NCI-H1694 (cell line): Measurements from ENCODE around the gene MSL2.
"Not testable (repeated sequence)": the region's sequence is repeated elsewhere in the genome, so short reads cannot be mapped to it uniquely, and the experiment has no call there.

Experiments
- DNase-seq: peaks from one replicate; lab custom pipeline; 2025; lab: John Stamatoyannopoulos, UW

The MSL2 gene

GRCh38 chr3:136141891-136142290, 54.2 kb downstream of the MSL2 start:
- DNase-seq, result no peak

GRCh38 chr3:136141291-136141785, 54.8 kb downstream of the MSL2 start:
- no peak for DNase-seq

GRCh38 chr3:136136454-136136853, 59.7 kb downstream of the MSL2 start:
- DNase-seq, result no peak

- DNase-seq, result no peak
These were observed 60.9 kb downstream of the MSL2 start for GRCh38 chr3:136135039-136135802.

GRCh38 chr3:136134091-136134490, 62.0 kb downstream of the MSL2 start:
- DNase-seq, result no peak

GRCh38 chr3:136131647-136132046, 64.5 kb downstream of the MSL2 start:
- not testable (repeated sequence) for DNase-seq

- DNase-seq, result no peak
These were observed 74.1 kb downstream of the MSL2 start for GRCh38 chr3:136122006-136122405.

- DNase-seq, result no peak
These were observed 75.5 kb downstream of the MSL2 start for GRCh38 chr3:136120373-136121348.

- DNase-seq, result not testable (repeated sequence)
These were observed 76.4 kb downstream of the MSL2 start for GRCh38 chr3:136119783-136120182.

- not testable (repeated sequence) for DNase-seq
These were observed 76.8 kb downstream of the MSL2 start for GRCh38 chr3:136119332-136119731.

- DNase-seq, result no peak
These were observed 81.7 kb downstream of the MSL2 start for GRCh38 chr3:136114421-136114820.

GRCh38 chr3:136110481-136110880, 85.7 kb downstream of the MSL2 start:
- no peak for DNase-seq

- no peak for DNase-seq
These were observed 86.6 kb downstream of the MSL2 start for GRCh38 chr3:136109499-136109898.

GRCh38 chr3:136106101-136106500, 90.0 kb downstream of the MSL2 start:
- DNase-seq, result no peak

- DNase-seq, result no peak
These were observed 91.1 kb downstream of the MSL2 start for GRCh38 chr3:136105044-136105443.
